K562 treated with DMSO at 1 percent for 4 hours (cell line): ENCODE results near the gene TRIM63. TPM values are rescaled to one million over a fixed set of nuclear protein-coding genes. Genes with fewer than 3 reads are reported as not detected.

ENCODE experiments used
- total RNA-seq: library from RNA; unstranded; fragments of 300-600 nt; gene quantifications from 2 replicates; pipeline ENCODE4 v1.2.3, GENCODE V29; 2022; ENCODE audit not compliant: insufficient read depth

The TRIM63 gene
- total RNA-seq = 1.6 TPM in 1 of 2 replicates, not detected in the other

GRCh38 chr1:26067432-26067911 lies at the start of gene TRIM63:
Gene TRIM63, minus strand, starts transcription at chr1:26067630. Its CDS starts 136 bp downstream, at chr1:26067494.

GRCh38 chr1:26111530-26112406 lies 44.3 kb upstream of the TRIM63 start, which contains the start of gene PDIK1L:
Gene PDIK1L, plus strand, starts transcription at chr1:26111824. Its CDS starts 2,485 bp downstream, at chr1:26114309.

GRCh38 chr1:26045722-26046245 lies 21.6 kb downstream of the TRIM63 start, which contains the start of gene SLC30A2:
Gene SLC30A2, minus strand, starts transcription at chr1:26046118. Its CDS starts 222 bp downstream, at chr1:26045896.

GRCh38 chr1:26021647-26022403 lies 45.6 kb downstream of the TRIM63 start, which contains the start of gene EXTL1:
Gene EXTL1, plus strand, starts transcription at chr1:26021775. Its CDS starts 872 bp downstream, at chr1:26022647.

Other genes starting within 250 kb of the TRIM63 start
- 43.7 and 61.6 TPM in 2 replicates for gene MTFR1L, start 247.7 kb downstream of the TRIM63 start, total RNA-seq
- 13.6 and 14.5 TPM in 2 replicates for gene AUNIP, start 208.2 kb downstream of the TRIM63 start, total RNA-seq
- gene PAQR7, start 191.9 kb downstream of the TRIM63 start, total RNA-seq = 2.8 and 3.9 TPM in 2 replicates
- gene STMN1, start 161.2 kb downstream of the TRIM63 start, total RNA-seq = 509 and 529 TPM in 2 replicates
- gene PAFAH2, start 69.6 kb downstream of the TRIM63 start, total RNA-seq = 4.1 and 5.0 TPM in 2 replicates
- 0.28 TPM in 1 of 2 replicates, not detected in the other for gene EXTL1, start 45.9 kb downstream of the TRIM63 start, total RNA-seq
- gene SLC30A2, start 21.5 kb downstream of the TRIM63 start, total RNA-seq = not detected in 2 replicates
- gene PDIK1L, start 44.2 kb upstream of the TRIM63 start, total RNA-seq = 7.5 and 12.8 TPM in 2 replicates
- gene FAM110D, start 91.4 kb upstream of the TRIM63 start, total RNA-seq = 0.99 TPM in 1 of 2 replicates, not detected in the other
- not detected in 2 replicates for gene C1orf232, start 101.3 kb upstream of the TRIM63 start, total RNA-seq
- gene ZNF593, start 102.3 kb upstream of the TRIM63 start, total RNA-seq = 63.0 and 75.4 TPM in 2 replicates
- not detected in 2 replicates for gene ZNF593OS, start 104.2 kb upstream of the TRIM63 start, total RNA-seq
- gene CNKSR1, start 109.9 kb upstream of the TRIM63 start, total RNA-seq = 0.63 and 1.5 TPM in 2 replicates
- gene CATSPER4, start 123.0 kb upstream of the TRIM63 start, total RNA-seq = not detected in 2 replicates
- 49.6 and 66.7 TPM in 2 replicates for gene CEP85, start 166.6 kb upstream of the TRIM63 start, total RNA-seq
- gene SH3BGRL3, start 212.5 kb upstream of the TRIM63 start, total RNA-seq = 136 and 157 TPM in 2 replicates
- gene UBXN11, start 239.0 kb upstream of the TRIM63 start, total RNA-seq = 17.6 and 19.6 TPM in 2 replicates